ENCODE measurements around the gene DTX3.
A peak's percentile ranks its signal among the peaks of the same experiment; 100 is the strongest.
"Not testable (repeated sequence)": the region's sequence is repeated elsewhere in the genome, so short reads cannot be mapped to it uniquely, and the experiment has no call there.

DTX3 gene

GRCh38 chr12:57604454-57604991, at the start of gene DTX3:
TSS of gene DTX3 (plus strand) at chr12:57604824. CDS start at chr12:57606518, 1,694 bp downstream.
- peak; percentile 57 for DNase-seq

GRCh38 chr12:57554897-57555296, 49.7 kb upstream of the DTX3 start:
- no peak for DNase-seq

- no peak for DNase-seq
Observed at GRCh38 chr12:57558864-57559263, 45.8 kb upstream of the DTX3 start.

- DNase-seq = no peak
Observed at GRCh38 chr12:57560516-57560915, 44.1 kb upstream of the DTX3 start.

- not testable (repeated sequence) for DNase-seq
Observed at GRCh38 chr12:57561117-57561516, 43.5 kb upstream of the DTX3 start.

GRCh38 chr12:57563358-57563757, 41.3 kb upstream of the DTX3 start:
- no peak for DNase-seq

- no peak for DNase-seq
Observed at GRCh38 chr12:57564178-57564740, 40.4 kb upstream of the DTX3 start.

- DNase-seq = no peak
Observed at GRCh38 chr12:57568838-57569237, 35.8 kb upstream of the DTX3 start.

GRCh38 chr12:57569858-57570257, 34.8 kb upstream of the DTX3 start:
- DNase-seq = no peak

- not testable (repeated sequence) for DNase-seq
Observed at GRCh38 chr12:57570438-57570837, 34.2 kb upstream of the DTX3 start.

GRCh38 chr12:57571926-57572762, 32.5 kb upstream of the DTX3 start:
- DNase-seq = no peak

- no peak for DNase-seq
Observed at GRCh38 chr12:57574795-57575194, 29.8 kb upstream of the DTX3 start.

- no peak for DNase-seq
Observed at GRCh38 chr12:57575771-57576612, 28.6 kb upstream of the DTX3 start.

GRCh38 chr12:57576613-57577160, 27.9 kb upstream of the DTX3 start:
- DNase-seq = no peak

GRCh38 chr12:57577981-57578758, 26.5 kb upstream of the DTX3 start:
- DNase-seq = no peak

GRCh38 chr12:57579011-57579410, 25.6 kb upstream of the DTX3 start:
- DNase-seq = no peak

- DNase-seq = no peak
Observed at GRCh38 chr12:57579677-57580465, 24.8 kb upstream of the DTX3 start.

- no peak for DNase-seq
Observed at GRCh38 chr12:57580466-57580795, 24.2 kb upstream of the DTX3 start.

GRCh38 chr12:57581802-57582201, 22.8 kb upstream of the DTX3 start:
- no peak for DNase-seq

GRCh38 chr12:57582440-57582839, 22.2 kb upstream of the DTX3 start:
- DNase-seq = no peak
